22Rv1 (cell line): ENCODE results near the gene DERL3.

Source experiments
- H3K27ac ChIP-seq: fragments of 450-650 bp; 2 replicates; pipeline ENCODE4 v1.5.1; 2017
- CTCF ChIP-seq: fragments of 450-650 bp; IDR thresholded peaks from 2 replicates; pipeline ENCODE4 v1.5.1; 2017; ENCODE audit warnings: mild to moderate bottlenecking
- ZFX ChIP-seq: fragments of 450-650 bp; IDR thresholded peaks from 2 replicates; pipeline ENCODE4 v1.6.1; 2017; ENCODE audit warnings: antibody characterized with exemption, borderline replicate concordance

The DERL3 gene

GRCh38 chr22:23828800-23829680, 9.8 kb downstream of the DERL3 start:
- TF ChIP-seq CTCF (no peak), ZFX (no peak)
- no peak overlapping the region for H3K27ac ChIP-seq

- no peak overlapping the region for H3K27ac ChIP-seq
- TF ChIP-seq ZFX = no peak
- TF ChIP-seq CTCF = no peak
Measured at GRCh38 chr22:23827351-23827995, 11.3 kb downstream of the DERL3 start.

GRCh38 chr22:23826510-23827350, 12.1 kb downstream of the DERL3 start:
- H3K27ac ChIP-seq = no peak overlapping the region
- TF ChIP-seq ZFX (no peak), CTCF (no peak)

- no peak overlapping the region for H3K27ac ChIP-seq
- TF ChIP-seq CTCF (no peak), ZFX (no peak)
Measured at GRCh38 chr22:23825246-23825905, 13.4 kb downstream of the DERL3 start.

GRCh38 chr22:23824476-23825245, 14.1 kb downstream of the DERL3 start:
- TF ChIP-seq ZFX = no peak
- no peak for TF ChIP-seq CTCF
- no peak overlapping the region for H3K27ac ChIP-seq

- no peak overlapping the region for H3K27ac ChIP-seq
- TF ChIP-seq ZFX = no peak
- TF ChIP-seq CTCF = no peak
Measured at GRCh38 chr22:23823331-23823791, 15.4 kb downstream of the DERL3 start.
